ENCODE results near the gene SPI1.

SPI1 gene

DNA sequence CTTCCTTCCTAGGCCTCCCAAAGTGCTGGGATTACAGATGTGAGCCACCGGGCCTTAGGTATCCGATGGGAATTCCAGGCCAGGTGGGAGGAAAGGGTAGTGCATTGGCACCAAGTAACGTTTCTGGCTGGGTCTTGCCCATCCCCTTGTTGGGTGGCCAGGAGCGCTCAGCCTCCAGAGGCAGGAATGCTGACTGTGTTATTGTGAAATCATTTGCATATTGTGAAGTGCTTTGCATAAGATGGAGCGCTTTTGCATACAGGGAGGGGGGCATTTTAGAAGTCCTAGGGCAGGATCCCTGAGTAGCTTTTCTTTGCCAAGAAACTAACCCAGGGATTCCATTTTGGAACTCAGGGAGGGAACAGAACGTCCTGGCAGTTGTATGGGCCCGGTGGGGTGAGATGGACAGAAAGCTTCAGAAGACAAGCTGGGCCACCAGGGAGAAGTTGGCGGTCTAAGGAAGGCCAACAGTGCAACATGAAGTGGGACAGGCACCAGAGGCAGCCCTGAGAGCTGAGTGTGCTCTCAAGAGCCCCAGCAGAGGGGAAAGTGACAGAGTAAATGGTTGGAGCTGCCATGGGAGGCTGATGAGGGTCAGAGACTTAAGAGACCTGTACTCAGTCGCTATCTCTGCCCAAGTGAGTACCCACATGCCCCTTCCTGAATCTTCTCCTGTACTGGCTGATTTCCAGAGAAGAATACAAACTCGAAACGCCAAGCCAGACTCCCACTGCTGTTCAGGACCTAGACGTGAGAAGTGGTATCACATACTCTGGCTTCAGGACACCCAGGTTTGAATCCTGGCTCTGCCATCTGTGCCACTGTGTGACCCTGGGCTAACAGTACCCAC, 28.8 kb upstream of the SPI1 start:
- DNase-seq = peak; percentile 98

DNA sequence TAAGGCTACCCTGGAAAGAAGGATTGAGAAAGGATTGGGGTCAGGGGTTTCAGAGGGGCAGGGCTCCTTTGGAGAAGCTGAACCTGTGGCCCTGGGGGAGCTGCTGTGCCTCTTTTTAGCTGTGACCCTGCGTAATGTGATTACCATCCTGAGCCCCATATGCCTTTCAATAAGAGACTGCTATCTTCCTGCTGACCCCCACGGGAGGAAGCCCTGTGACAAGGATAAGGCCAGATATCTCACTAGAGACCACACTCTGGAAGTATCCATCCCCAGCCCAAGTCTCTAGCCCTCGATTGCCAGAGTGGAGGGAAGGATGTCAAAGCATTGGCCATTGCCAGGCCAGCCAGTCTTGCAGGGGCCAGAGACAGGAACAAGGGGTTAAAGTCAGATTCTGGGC, 25.2 kb upstream of the SPI1 start:
- no peak for DNase-seq

GRCh38 chr11:47403135-47403534, 24.8 kb upstream of the SPI1 start:
- no peak for DNase-seq

GRCh38 chr11:47400768-47401279, 22.5 kb upstream of the SPI1 start:
- DNase-seq = peak; percentile 84

DNA sequence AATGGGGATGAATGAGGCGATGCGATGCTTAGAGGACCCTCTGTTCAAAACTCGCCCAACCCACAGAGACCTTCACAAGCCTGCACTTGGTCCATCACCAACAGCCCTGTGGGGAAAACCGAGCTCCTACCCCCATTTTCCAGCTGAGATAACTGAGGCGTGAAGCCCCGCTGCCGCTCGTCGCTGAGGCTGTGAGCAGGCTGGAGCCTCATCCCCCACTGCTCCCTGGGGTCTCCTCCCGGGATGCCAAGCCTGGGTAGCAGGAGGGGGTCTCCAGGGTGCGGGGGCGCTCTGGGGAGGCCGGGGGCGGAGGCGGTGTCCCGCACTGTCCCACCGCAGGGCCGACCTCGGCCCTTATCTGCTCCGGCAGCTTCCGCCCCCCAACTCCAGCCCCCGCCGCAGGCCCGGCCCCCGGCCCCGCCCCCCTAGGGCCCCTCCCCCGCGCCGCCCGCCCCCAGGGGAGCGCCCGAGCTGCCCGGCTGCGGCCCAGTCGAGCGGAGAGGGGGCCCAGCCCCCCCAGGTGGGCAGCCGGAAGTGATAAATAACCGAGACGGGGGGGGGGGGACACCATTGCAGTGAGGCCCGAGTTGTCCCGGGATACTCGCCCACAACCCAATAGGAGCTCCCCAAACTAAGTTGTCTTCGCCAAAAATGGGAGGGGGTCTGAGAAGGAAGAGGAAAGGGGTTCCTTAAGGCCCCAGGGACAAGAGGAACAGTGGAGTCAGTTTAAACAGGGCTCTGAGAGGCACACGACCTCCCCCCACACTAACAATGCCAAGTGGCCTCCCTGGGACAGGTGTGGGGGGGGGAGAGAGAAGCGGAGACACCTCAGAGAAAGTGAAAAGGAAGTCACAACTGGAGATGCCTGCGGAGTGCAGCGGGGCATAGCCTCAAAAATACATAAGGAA, 21.8 kb upstream of the SPI1 start:
- no peak for DNase-seq

DNA sequence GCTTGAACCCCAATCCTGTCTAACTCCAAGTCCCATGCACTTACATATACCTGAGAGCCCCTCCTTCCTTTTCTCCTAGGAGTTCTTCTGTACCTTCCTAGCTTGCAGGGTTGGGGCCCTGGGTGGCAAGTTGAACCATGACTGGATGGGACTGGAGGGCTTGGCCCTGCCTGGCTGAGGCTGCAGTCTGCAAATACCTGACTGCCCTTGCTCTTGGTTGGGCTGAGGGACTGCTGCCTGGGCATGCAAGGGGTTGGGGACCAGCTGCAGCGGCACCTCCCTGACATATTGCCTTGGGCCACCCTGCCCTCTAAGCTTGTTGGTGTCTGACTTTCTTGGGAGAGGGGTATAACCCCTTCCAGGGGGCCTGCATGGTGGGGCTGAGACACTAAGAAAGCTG, 20.2 kb upstream of the SPI1 start:
- no peak for DNase-seq

GRCh38 chr11:47398011-47398410, 19.7 kb upstream of the SPI1 start:
- DNase-seq = no peak

DNA sequence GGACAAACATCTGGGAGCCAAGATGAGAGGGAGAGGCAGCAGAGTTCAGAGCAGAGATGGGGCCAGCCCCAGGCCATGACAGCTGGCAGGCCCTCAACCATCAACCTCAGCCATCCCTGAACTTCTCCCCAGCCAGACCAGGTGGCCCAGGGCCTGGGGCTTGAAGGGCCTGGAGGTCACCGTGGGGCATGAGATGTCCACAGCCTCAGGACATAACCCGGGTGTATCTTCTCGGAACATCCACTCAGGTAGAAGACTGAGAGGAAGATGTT, 17.6 kb upstream of the SPI1 start:
- no peak for DNase-seq

- DNase-seq = no peak
Measured at GRCh38 chr11:47395223-47396048, 17.1 kb upstream of the SPI1 start.

DNA sequence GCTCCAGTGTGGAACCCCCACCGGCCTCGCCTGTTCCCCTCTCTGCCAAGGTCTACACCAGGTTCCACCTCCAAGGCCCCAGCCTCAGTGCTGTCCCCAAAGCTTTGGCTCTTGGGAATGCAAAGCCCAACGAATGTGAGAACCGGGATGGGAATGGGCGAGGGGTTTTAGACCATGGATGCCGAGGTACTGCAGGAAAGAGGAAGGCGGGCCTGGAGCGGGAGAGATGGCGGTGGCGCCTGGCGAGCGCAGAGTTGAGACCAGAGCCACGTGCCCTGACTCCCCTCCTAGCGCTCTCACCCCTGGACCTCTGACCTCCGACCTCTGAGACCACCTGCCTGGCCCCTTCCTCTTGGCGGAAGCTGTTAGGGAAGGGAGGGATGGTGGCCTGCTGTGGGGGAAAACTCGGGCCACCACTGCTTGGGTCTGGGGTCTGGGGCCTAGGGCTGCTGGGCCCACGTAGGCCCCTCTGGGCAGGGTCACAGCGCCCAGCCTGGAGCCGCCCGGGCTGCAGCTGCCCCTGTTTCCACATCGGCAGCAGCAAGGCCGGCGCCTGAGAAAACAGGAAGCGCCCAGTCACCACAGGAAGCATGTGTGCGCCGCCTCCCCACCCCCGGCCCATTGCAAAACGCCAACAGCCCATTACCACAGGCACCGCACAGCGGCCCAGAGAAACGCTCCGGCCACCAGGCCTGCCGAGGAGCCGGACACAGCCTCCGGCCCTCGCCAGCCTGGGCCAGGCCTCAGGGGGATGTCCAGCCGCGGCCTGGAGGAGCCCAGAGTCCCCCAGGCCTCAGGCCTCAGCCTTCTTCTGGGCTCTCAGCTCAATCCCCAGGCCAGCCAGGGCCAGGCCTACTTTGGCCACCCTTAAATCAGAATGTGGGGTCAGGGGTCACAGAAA, 16.2 kb upstream of the SPI1 start:
- DNase-seq = no peak

DNA sequence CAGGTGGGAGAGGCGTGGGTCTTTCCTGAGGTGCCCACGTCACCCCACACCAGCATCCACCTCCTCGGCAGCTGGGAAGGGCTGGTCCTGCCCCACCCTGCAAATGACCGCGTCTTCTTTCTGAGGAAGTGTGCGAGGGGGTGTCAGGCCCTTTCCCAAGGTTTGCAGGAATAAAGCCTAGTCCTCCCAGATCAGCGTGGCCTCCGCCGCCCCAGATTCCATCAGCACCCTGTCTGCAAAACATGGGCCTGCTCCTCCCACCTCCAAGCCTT, 15.6 kb upstream of the SPI1 start:
- DNase-seq = no peak

- DNase-seq = no peak
Measured at GRCh38 chr11:47393163-47394049, 15.1 kb upstream of the SPI1 start.

DNA sequence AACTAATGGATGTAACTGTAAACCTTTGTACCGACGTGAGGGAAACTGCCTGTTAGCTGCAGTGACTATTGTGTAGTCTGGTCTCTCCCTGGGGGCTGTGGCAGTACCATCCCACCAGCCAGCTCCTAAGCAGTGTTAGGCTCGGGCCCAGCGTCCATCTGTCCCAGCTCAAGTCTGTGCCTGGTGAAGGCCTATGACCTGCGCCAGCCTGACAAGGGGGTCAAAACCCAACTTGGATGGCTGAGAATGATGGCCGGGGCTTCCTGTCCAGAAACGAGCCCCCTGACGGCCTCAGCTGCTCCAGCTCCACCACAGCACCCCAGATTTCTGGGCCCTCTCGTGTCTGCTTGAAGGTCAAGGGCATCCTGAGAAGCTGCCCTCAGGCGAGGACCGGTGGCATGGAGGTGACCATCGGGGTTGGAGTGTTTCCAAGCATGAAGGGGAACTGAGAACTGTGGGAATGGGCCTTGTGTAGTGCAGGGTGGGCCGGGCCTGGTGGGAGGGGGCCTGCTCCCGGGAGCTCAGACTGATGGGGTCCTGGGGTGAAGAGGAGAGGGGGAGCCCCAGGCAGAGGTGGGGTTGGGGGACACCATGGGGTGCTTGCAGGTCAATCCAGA, 14.3 kb upstream of the SPI1 start:
- DNase-seq = no peak

DNA sequence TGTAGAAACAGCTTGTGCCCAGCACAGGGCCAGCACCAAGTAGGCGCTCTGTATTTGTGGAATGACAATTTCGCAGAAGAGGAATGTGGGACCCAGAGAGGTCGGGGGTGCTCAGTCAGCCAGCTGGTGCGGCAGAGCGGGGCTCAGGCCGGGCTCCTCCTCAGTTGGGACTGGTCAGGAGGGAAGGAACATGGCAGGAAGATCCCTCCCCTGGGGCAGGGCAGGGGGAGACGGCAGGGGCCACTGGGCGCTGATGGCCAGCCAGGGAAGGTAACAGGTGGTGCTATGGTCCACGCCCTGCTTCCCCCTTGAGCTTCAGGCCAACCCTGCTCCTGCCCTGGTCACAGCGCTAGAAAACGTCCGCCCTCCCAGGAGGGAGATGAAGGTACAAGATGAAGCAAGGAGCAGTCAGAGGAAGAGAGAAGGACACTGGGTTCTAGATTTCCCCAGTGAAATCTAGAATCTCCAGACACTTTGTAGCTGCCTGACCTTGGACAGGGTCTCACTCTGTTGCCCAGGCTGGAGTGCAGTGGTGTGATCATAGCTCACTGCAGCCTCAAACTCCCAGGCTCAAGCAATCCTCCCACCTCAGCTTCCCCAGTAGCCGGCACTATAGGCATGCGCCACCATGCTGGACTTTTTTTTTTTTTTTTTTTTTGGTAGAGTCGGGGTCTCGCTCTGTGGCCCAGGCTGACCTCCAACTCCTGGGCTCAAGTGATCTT, 13.5 kb upstream of the SPI1 start:
- no peak for DNase-seq

DNA sequence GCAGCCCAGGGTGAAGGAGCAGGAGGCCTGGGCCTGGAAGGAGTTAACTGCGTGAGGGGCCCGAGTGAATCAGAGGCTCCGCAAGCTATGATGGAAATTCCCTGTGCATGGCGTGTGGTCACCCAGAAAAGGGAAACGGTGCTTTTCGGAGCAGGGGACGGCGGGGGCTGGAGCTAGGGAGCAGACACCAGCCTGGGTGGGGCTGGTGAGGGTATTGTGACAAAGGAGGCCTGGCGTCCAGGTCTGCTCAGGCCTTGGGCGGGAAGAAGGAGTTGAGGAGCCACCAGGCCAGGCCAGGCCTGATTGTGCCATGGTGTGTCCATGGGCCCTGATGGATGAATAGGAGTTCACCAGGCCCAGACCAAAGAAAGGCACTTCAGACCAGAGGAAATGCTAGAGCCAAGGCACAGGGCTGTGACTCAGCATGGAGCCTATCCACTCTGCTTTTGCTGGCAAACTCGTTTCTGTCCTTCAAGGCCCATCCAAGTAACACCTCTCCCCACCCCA, 12.8 kb upstream of the SPI1 start:
- DNase-seq = no peak

DNA sequence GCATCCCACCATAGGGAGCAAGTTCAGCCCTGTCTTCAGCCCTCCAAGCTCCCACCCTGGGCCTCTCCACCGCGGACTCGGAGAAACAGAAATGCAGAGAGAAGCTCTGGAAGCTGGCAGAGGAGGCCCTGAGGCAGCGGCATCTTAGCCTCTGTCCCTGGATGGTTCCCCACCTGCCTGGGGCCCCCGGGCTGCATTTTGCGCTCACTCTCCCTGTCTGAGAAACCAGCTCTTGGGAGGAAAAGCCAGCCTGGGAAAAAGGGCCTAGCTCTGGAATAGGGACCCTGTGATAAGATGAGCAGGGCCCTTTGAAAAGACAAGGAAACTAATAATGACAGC, 12.0 kb upstream of the SPI1 start:
- no peak for DNase-seq

- DNase-seq = no peak
Measured at GRCh38 chr11:47389577-47390421, 11.5 kb upstream of the SPI1 start.

GRCh38 chr11:47388697-47389576, 10.6 kb upstream of the SPI1 start:
- no peak for DNase-seq
